HepG2 (cell line): ENCODE results near the gene AGXT. TPM values are rescaled to one million over a fixed set of nuclear protein-coding genes. Genes with fewer than 3 reads are reported as not detected.

ENCODE experiments used
- ARID4A ChIP-seq: sonication (generic); formaldehyde crosslinking; IDR thresholded peaks from 2 replicates; pipeline ENCODE4 v1.5.0; 2020; ENCODE audit warnings: mild to moderate bottlenecking, missing genetic modification reagents, borderline replicate concordance
- GRHL1 ChIP-seq: sonication (generic); formaldehyde crosslinking; conservative IDR thresholded peaks from 2 replicates; pipeline ENCODE4 v1.8.0; 2022; ENCODE audit warnings: missing genetic modification reagents
- GTF2F1 ChIP-seq: fragments of 150-350 bp; IDR thresholded peaks from 2 replicates; pipeline ENCODE4 v1.6.1; 2014; ENCODE audit warnings: low read length
- KDM5A ChIP-seq: fragments of 200-600 bp; sonication (generic); IDR thresholded peaks from 2 replicates; pipeline ENCODE4 v1.7.0; 2018; ENCODE audit warnings: antibody characterized with exemption, mild to moderate bottlenecking, low read length, borderline replicate concordance
- KLF11 ChIP-seq: IDR thresholded peaks from 2 replicates; pipeline ENCODE4 v1.6.1; 2016; ENCODE audit warnings: missing compliant biosample characterization
- MAFF ChIP-seq: IDR thresholded peaks from 2 replicates; pipeline ENCODE4 v1.6.1; 2011; ENCODE audit warnings: low read depth, low read length, improper control_type of control experiment
- MLXIP ChIP-seq: sonication (generic); formaldehyde crosslinking; IDR thresholded peaks from 2 replicates; pipeline ENCODE4 v1.9.0; 2021; ENCODE audit warnings: missing genetic modification reagents, borderline replicate concordance
- MTERF4 ChIP-seq: sonication (generic); formaldehyde crosslinking; IDR thresholded peaks from 2 replicates; pipeline ENCODE4 v1.8.0; 2023; ENCODE audit warnings: mild to moderate bottlenecking, missing genetic modification reagents
- PLRG1 ChIP-seq: fragments of 450-650 bp; conservative IDR thresholded peaks from 2 replicates; pipeline ENCODE4 v1.6.1; 2016
- SIX4 ChIP-seq: sonication (generic); formaldehyde crosslinking; IDR thresholded peaks from 2 replicates; pipeline ENCODE4 v1.4.0; 2020; ENCODE audit warnings: missing genetic modification reagents
- TARDBP ChIP-seq: sonication (generic); formaldehyde crosslinking; IDR thresholded peaks from 2 replicates; pipeline ENCODE4 v1.8.0; 2022; ENCODE audit warnings: mild to moderate bottlenecking, missing genetic modification reagents
- ZNF280D ChIP-seq: sonication (generic); formaldehyde crosslinking; IDR thresholded peaks from 2 replicates; pipeline ENCODE4 v1.5.1; 2020; ENCODE audit warnings: mild to moderate bottlenecking, missing genetic modification reagents
- polyA plus RNA-seq, 8 experiments: library from polyadenylated mRNA; depleted of rRNA in 3 of 8; stranded (reverse) in 7 of 8; unstranded in 1 of 8; fragments of >200 nt; fragmentation: Illumina TruSeq in 4 of 8; extraction: Trizol in 4 of 8; gene quantifications; 2 replicates each; pipeline versions ENCODE4 v1.2.1 to v1.2.3, GENCODE V29; 2011 to 2016; ENCODE audit warnings: low read depth in 4 of 8, missing spikeins in 1 of 8, mixed read lengths in 1 of 8; ENCODE audit not compliant: insufficient read depth in 1 of 8
- total RNA-seq, 5 experiments: library from RNA; depleted of rRNA; stranded (reverse); fragments of >200 nt; fragmentation: Illumina TruSeq; extraction: Trizol; gene quantifications; 2 replicates each; pipeline ENCODE4 v1.2.3, GENCODE V29; 2016; ENCODE audit warnings: low read depth in 1 of 5

The AGXT gene
- total and polyA plus RNA-seq, 2 of the 13 experiments (the other 11 are each of a cell fraction or from before 2014, with no cell fraction given): 41.9 to 96.1 TPM

- TF ChIP-seq KLF11 (CRISPR knock-in tag) (no peak), KDM5A (no peak), MTERF4 (CRISPR knock-in tag) (no peak), ZNF280D (no peak; the same call in 1 of the 2 replicates), MLXIP (CRISPR knock-in tag) (no peak), TARDBP (peak; percentile 92), GRHL1 (CRISPR knock-in tag) (no peak), GTF2F1 (no peak), MAFF (no peak), SIX4 (CRISPR knock-in tag) (no peak), PLRG1 (no peak), ARID4A (CRISPR knock-in tag) (peak; percentile 71)
Observed at GRCh38 chr2:240896871-240897692, 28.5 kb downstream of the AGXT start (continued).
